HG03565 (cell line): ENCODE measurements around the gene MRPS34.
A peak's percentile ranks its signal among the peaks of the same experiment; 100 is the strongest.

Experiments used
- ATAC-seq: cut with Tn5 transposase; IDR thresholded peaks from one replicate; pipeline ENCODE4 v1.9.1; 2021; ENCODE audit warnings: mild to moderate bottlenecking, moderate library complexity; ENCODE audit not compliant: unreplicated experiment

The MRPS34 gene

GRCh38 chr16:1782408-1783264 is 9.7 kb upstream of the MRPS34 start, which contains the start of the genes NUBP2 and SPSB3:
NUBP2 (plus strand) TSS chr16:1782960; CDS start chr16:1783021, 61 bp downstream.
SPSB3 (minus strand) TSS chr16:1782571; CDS start chr16:1781483, 1,088 bp downstream.
- ATAC-seq: peak; percentile 73

GRCh38 chr16:1781758-1782407 is 8.9 kb upstream of the MRPS34 start:
- ATAC-seq: peak; percentile 2

- no peak for ATAC-seq
These were observed 8.3 kb upstream of the MRPS34 start for GRCh38 chr16:1781254-1781653.

- no peak for ATAC-seq
These were observed 7.7 kb upstream of the MRPS34 start for GRCh38 chr16:1780677-1781072.

- ATAC-seq: no peak
These were observed 7.1 kb upstream of the MRPS34 start for GRCh38 chr16:1779741-1780676.

GRCh38 chr16:1779234-1779701 is 6.3 kb upstream of the MRPS34 start:
- no peak for ATAC-seq

- no peak for ATAC-seq
These were observed 5.6 kb upstream of the MRPS34 start for GRCh38 chr16:1778200-1779179.

- ATAC-seq: no peak
These were observed 4.7 kb upstream of the MRPS34 start for GRCh38 chr16:1777375-1778199.

GRCh38 chr16:1776991-1777374 is 4.0 kb upstream of the MRPS34 start:
- ATAC-seq: no peak

GRCh38 chr16:1776672-1776955 is 3.7 kb upstream of the MRPS34 start:
- no peak for ATAC-seq

GRCh38 chr16:1775846-1776671 is 3.1 kb upstream of the MRPS34 start:
- ATAC-seq: no peak

- no peak for ATAC-seq
These were observed 2.3 kb upstream of the MRPS34 start for GRCh38 chr16:1775006-1775845.

- no peak for ATAC-seq
These were observed 1.5 kb upstream of the MRPS34 start for GRCh38 chr16:1774448-1774780.

GRCh38 chr16:1773703-1774447 is 941 bp upstream of the MRPS34 start:
- ATAC-seq: no peak

GRCh38 chr16:1772362-1772907 is 499 bp downstream of the MRPS34 start, which contains the start of gene EME2:
EME2 (plus strand) TSS chr16:1772810; CDS start chr16:1773228, 418 bp downstream.
- peak; percentile 10 for ATAC-seq

- ATAC-seq: no peak
These were observed 1.0 kb downstream of the MRPS34 start for GRCh38 chr16:1771864-1772361.
